ENCODE data around the gene ZNF43. TPM values are rescaled to one million over a fixed set of nuclear protein-coding genes. Genes with fewer than 3 reads are reported as not detected.
A peak's percentile ranks its signal among the peaks of the same experiment; 100 is the strongest.

The ZNF43 gene
- total and polyA plus RNA-seq, 2 of the 13 experiments (the other 11 are each of a cell fraction or from before 2014, with no cell fraction given): 2.9 to 8.5 TPM

- no peak for TF ChIP-seq ZNF142 (CRISPR knock-in tag; IDR thresholded peaks at IDR 0.05)
- no peak for TF ChIP-seq CREB3 (CRISPR knock-in tag; IDR thresholded peaks at IDR 0.05)
- TF ChIP-seq, protein P1, sequence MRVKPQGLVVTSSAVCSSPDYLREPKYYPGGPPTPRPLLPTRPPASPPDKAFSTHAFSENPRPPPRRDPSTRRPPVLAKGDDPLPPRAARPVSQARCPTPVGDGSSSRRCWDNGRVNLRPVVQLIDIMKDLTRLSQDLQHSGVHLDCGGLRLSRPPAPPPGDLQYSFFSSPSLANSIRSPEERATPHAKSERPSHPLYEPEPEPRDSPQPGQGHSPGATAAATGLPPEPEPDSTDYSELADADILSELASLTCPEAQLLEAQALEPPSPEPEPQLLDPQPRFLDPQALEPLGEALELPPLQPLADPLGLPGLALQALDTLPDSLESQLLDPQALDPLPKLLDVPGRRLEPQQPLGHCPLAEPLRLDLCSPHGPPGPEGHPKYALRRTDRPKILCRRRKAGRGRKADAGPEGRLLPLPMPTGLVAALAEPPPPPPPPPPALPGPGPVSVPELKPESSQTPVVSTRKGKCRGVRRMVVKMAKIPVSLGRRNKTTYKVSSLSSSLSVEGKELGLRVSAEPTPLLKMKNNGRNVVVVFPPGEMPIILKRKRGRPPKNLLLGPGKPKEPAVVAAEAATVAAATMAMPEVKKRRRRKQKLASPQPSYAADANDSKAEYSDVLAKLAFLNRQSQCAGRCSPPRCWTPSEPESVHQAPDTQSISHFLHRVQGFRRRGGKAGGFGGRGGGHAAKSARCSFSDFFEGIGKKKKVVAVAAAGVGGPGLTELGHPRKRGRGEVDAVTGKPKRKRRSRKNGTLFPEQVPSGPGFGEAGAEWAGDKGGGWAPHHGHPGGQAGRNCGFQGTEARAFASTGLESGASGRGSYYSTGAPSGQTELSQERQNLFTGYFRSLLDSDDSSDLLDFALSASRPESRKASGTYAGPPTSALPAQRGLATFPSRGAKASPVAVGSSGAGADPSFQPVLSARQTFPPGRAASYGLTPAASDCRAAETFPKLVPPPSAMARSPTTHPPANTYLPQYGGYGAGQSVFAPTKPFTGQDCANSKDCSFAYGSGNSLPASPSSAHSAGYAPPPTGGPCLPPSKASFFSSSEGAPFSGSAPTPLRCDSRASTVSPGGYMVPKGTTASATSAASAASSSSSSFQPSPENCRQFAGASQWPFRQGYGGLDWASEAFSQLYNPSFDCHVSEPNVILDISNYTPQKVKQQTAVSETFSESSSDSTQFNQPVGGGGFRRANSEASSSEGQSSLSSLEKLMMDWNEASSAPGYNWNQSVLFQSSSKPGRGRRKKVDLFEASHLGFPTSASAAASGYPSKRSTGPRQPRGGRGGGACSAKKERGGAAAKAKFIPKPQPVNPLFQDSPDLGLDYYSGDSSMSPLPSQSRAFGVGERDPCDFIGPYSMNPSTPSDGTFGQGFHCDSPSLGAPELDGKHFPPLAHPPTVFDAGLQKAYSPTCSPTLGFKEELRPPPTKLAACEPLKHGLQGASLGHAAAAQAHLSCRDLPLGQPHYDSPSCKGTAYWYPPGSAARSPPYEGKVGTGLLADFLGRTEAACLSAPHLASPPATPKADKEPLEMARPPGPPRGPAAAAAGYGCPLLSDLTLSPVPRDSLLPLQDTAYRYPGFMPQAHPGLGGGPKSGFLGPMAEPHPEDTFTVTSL (CRISPR knock-in tag; IDR thresholded peaks at IDR 0.05; ENCODE audit: borderline replicate concordance): 0 out of 2 replicates have a peak, but pooled peaks have one; percentile 33
- no peak for TF ChIP-seq HDAC2 (CRISPR knock-in tag; IDR thresholded peaks at IDR 0.05)
- TF ChIP-seq HES4 (CRISPR knock-in tag; IDR thresholded peaks at IDR 0.05; ENCODE audit: borderline replicate concordance): no peak
- TF ChIP-seq MYPOP (CRISPR knock-in tag; IDR thresholded peaks at IDR 0.05): peak; percentile 77
- TF ChIP-seq ZBTB2 (CRISPR knock-in tag; IDR thresholded peaks at IDR 0.05; ENCODE audit: low read depth): no peak
- peak; percentile 90 for TF ChIP-seq ELF1 (CRISPR knock-in tag; IDR thresholded peaks at IDR 0.05)
These were observed 68.7 kb downstream of the ZNF43 start, which contains the start of gene ZNF100 (continued) for GRCh38 chr19:21767065-21767800.
